Duodenal mucosa (tissue), 2 donors: ENCODE results near the gene RFFL.
"Not testable (repeated sequence)": the region's sequence is repeated elsewhere in the genome, so short reads cannot be mapped to it uniquely, and the experiment has no call there.

ENCODE experiments used
- H3K27ac ChIP-seq: one replicate; pipeline ENCODE4 v1.7.0; 2013; ENCODE audit warnings: low read depth, low read length
- H3K27me3 ChIP-seq, 2 donors: one replicate each; pipeline ENCODE4 v1.7.0; 2013; ENCODE audit warnings: low read length in 2 of 2, control low read depth in 1 of 2; ENCODE audit not compliant: insufficient read depth in 2 of 2, control insufficient read depth in 1 of 2
- H3K36me3 ChIP-seq, 2 donors: one replicate each; pipeline ENCODE4 v1.7.0; 2013; ENCODE audit warnings: low read length in 2 of 2, control low read depth in 1 of 2; ENCODE audit not compliant: insufficient read depth in 2 of 2, control insufficient read depth in 1 of 2
- H3K4me1 ChIP-seq, 2 donors: one replicate each; pipeline ENCODE4 v1.7.0; 2013; ENCODE audit warnings: low read length in 2 of 2, control low read depth in 1 of 2; ENCODE audit not compliant: insufficient read depth in 2 of 2, control insufficient read depth in 1 of 2
- H3K4me3 ChIP-seq, 2 donors: one replicate each; pipeline ENCODE4 v1.7.0; 2013; ENCODE audit warnings: low read length in 2 of 2, low read depth in 1 of 2
- H3K9ac ChIP-seq, 2 donors: one replicate each; pipeline ENCODE4 v1.7.0; 2013; ENCODE audit warnings: low read length in 2 of 2, low read depth in 1 of 2
- H3K9me3 ChIP-seq, 2 donors: one replicate each; pipeline ENCODE4 v1.7.0; 2013; ENCODE audit warnings: low read length in 2 of 2, control low read depth in 1 of 2; ENCODE audit not compliant: control insufficient read depth in 1 of 2

The RFFL gene

GRCh38 chr17:35016369-35016768, 47.1 kb downstream of the RFFL start:
- H3K27me3 ChIP-seq: no peaks in the 10 kb centered on the region
- H3K27ac ChIP-seq: no peak overlapping the region
- H3K9me3 ChIP-seq: no peaks in the 10 kb centered on the region
- no peak overlapping the region for H3K4me3 ChIP-seq
- H3K9ac ChIP-seq: no peak overlapping the region
- peaks cover 0 to 4% of the 10 kb centered on the region in 2 donors for H3K4me1 ChIP-seq
- peaks cover 48 to 89% of the 10 kb centered on the region in 2 donors for H3K36me3 ChIP-seq

GRCh38 chr17:35011671-35012216, 51.8 kb downstream of the RFFL start:
- Histone ChIP-seq H3K4me3 (no peak overlapping the region), H3K27ac (no peak overlapping the region), H3K9ac (no peak overlapping the region), H3K27me3 (no peaks in the 10 kb centered on the region), H3K4me1 (no peaks in the 10 kb centered on the region), H3K9me3 (no peaks in the 10 kb centered on the region), H3K36me3 (peaks cover 42 to 83% of the 10 kb centered on the region in 2 donors)

GRCh38 chr17:35010093-35010492, 53.4 kb downstream of the RFFL start:
- Histone ChIP-seq H3K4me1 (no peaks in the 10 kb centered on the region), H3K9ac (no peak overlapping the region), H3K9me3 (no peaks in the 10 kb centered on the region), H3K36me3 (peaks cover 32 to 67% of the 10 kb centered on the region in 2 donors), H3K27me3 (no peaks in the 10 kb centered on the region), H3K27ac (no peak overlapping the region), H3K4me3 (no peak overlapping the region)

- no peaks in the 10 kb centered on the region for H3K9me3 ChIP-seq
- H3K27me3 ChIP-seq: no peaks in the 10 kb centered on the region
- H3K9ac ChIP-seq: no peak overlapping the region
- H3K4me3 ChIP-seq: no peak overlapping the region
- H3K27ac ChIP-seq: no peak overlapping the region
- H3K4me1 ChIP-seq: no peaks in the 10 kb centered on the region
- peaks cover 36 to 62% of the 10 kb centered on the region in 2 donors for H3K36me3 ChIP-seq
These were observed 56.5 kb downstream of the RFFL start for GRCh38 chr17:35006961-35007360.

GRCh38 chr17:35006345-35006744, 57.2 kb downstream of the RFFL start:
- Histone ChIP-seq H3K4me1 (peaks cover 3 to 4% of the 10 kb centered on the region in 2 donors), H3K27ac (no peak overlapping the region), H3K9me3 (no peaks in the 10 kb centered on the region), H3K36me3 (peaks cover 38 to 62% of the 10 kb centered on the region in 2 donors), H3K9ac (no peak overlapping the region), H3K4me3 (no peak overlapping the region), H3K27me3 (no peaks in the 10 kb centered on the region)

- Histone ChIP-seq H3K36me3 (peaks cover 23 to 56% of the 10 kb centered on the region in 2 donors), H3K27me3 (no peaks in the 10 kb centered on the region), H3K9ac (no peak overlapping the region), H3K4me1 (peaks cover 5% of the 10 kb centered on the region in 2 donors), H3K27ac (no peak overlapping the region), H3K9me3 (no peaks in the 10 kb centered on the region), H3K4me3 (no peak overlapping the region)
These were observed 59.7 kb downstream of the RFFL start for GRCh38 chr17:35003778-35004177.

GRCh38 chr17:35002876-35003551, 60.5 kb downstream of the RFFL start:
- Histone ChIP-seq H3K27me3 (no peaks in the 10 kb centered on the region), H3K27ac (no peak overlapping the region), H3K36me3 (peaks cover 23 to 63% of the 10 kb centered on the region in 2 donors), H3K4me1 (peaks cover 5 to 9% of the 10 kb centered on the region in 2 donors), H3K4me3 (no peak overlapping the region), H3K9me3 (no peaks in the 10 kb centered on the region), H3K9ac (no peak overlapping the region)

- Histone ChIP-seq H3K4me3 (no peak overlapping the region), H3K9ac (no peak overlapping the region), H3K9me3 (no peaks in the 10 kb centered on the region), H3K27ac (no peak overlapping the region), H3K27me3 (no peaks in the 10 kb centered on the region), H3K4me1 (peaks cover 10 to 18% of the 10 kb centered on the region in 2 donors), H3K36me3 (peaks cover 23 to 59% of the 10 kb centered on the region in 2 donors)
These were observed 62.0 kb downstream of the RFFL start for GRCh38 chr17:35001549-35001948.

- H3K4me3 ChIP-seq, H3K9me3 ChIP-seq, H3K27me3 ChIP-seq, H3K27ac ChIP-seq, H3K9ac ChIP-seq: not testable (repeated sequence)
- peaks cover 19 to 65% of the 10 kb centered on the region in 2 donors for H3K36me3 ChIP-seq
- H3K4me1 ChIP-seq: peaks cover 10 to 18% of the 10 kb centered on the region in 2 donors
These were observed 62.5 kb downstream of the RFFL start for GRCh38 chr17:35000965-35001364.

GRCh38 chr17:34999456-34999855, 64.1 kb downstream of the RFFL start:
- Histone ChIP-seq H3K9me3 (no peaks in the 10 kb centered on the region), H3K36me3 (peaks cover 22 to 78% of the 10 kb centered on the region in 2 donors), H3K27ac (no peak overlapping the region), H3K4me1 (peaks cover 10 to 18% of the 10 kb centered on the region in 2 donors), H3K9ac (no peak overlapping the region), H3K4me3 (no peak overlapping the region), H3K27me3 (no peaks in the 10 kb centered on the region)
